Fibroblast of skin of back (primary cell): ENCODE measurements around the gene CFAP410. TPM values are rescaled to one million over a fixed set of nuclear protein-coding genes. Genes with fewer than 3 reads are reported as not detected.

Experiments used
- DNase-seq: peaks from one replicate; pipeline ENCODE4 v3.0.0-alpha.2; 2013
- polyA plus RNA-seq, 2 experiments: library from polyadenylated mRNA; unstranded; fragments of 120-200 nt; gene quantifications; one replicate each; pipeline ENCODE4 v1.2.1, GENCODE V29; 2013; ENCODE audit not compliant: insufficient read length in 2 of 2

The CFAP410 gene
- 16.8 TPM for polyA plus RNA-seq (2013, experiment 1 of 2; ENCODE audit: insufficient read length)
- polyA plus RNA-seq (2013, experiment 2 of 2; ENCODE audit: insufficient read length): 18.4 TPM

- DNase-seq: peak; percentile 92
Observed at GRCh38 chr21:44338971-44339910, at the start of gene CFAP410. Gene CFAP410, minus strand, starts transcription at chr21:44339390. Its CDS starts 196 bp downstream, at chr21:44339194.

- no peak for DNase-seq
Observed at GRCh38 chr21:44384968-44385367, 45.8 kb upstream of the CFAP410 start.

- no peak for DNase-seq
Observed at GRCh38 chr21:44383216-44383615, 44.0 kb upstream of the CFAP410 start.

GRCh38 chr21:44382536-44382935, 43.3 kb upstream of the CFAP410 start:
- DNase-seq: no peak

GRCh38 chr21:44381874-44382273, 42.7 kb upstream of the CFAP410 start:
- no peak for DNase-seq

- no peak for DNase-seq
Observed at GRCh38 chr21:44380876-44381275, 41.7 kb upstream of the CFAP410 start.

- DNase-seq: no peak
Observed at GRCh38 chr21:44379991-44380865, 41.0 kb upstream of the CFAP410 start.

GRCh38 chr21:44379515-44379848, 40.3 kb upstream of the CFAP410 start:
- no peak for DNase-seq

- DNase-seq: no peak
Observed at GRCh38 chr21:44378646-44379514, 39.7 kb upstream of the CFAP410 start.

- DNase-seq: no peak
Observed at GRCh38 chr21:44377922-44378645, 38.9 kb upstream of the CFAP410 start.

- DNase-seq: no peak
Observed at GRCh38 chr21:44377201-44377921, 38.2 kb upstream of the CFAP410 start.

GRCh38 chr21:44376606-44377005, 37.4 kb upstream of the CFAP410 start:
- no peak for DNase-seq

GRCh38 chr21:44375761-44376241, 36.6 kb upstream of the CFAP410 start:
- no peak for DNase-seq

GRCh38 chr21:44375281-44375651, 36.1 kb upstream of the CFAP410 start:
- no peak for DNase-seq

- DNase-seq: no peak
Observed at GRCh38 chr21:44374601-44375280, 35.6 kb upstream of the CFAP410 start.

- DNase-seq: no peak
Observed at GRCh38 chr21:44372616-44373015, 33.4 kb upstream of the CFAP410 start.

GRCh38 chr21:44371596-44371995, 32.4 kb upstream of the CFAP410 start:
- no peak for DNase-seq

GRCh38 chr21:44370786-44371410, 31.7 kb upstream of the CFAP410 start:
- DNase-seq: no peak

GRCh38 chr21:44370027-44370735, 31.0 kb upstream of the CFAP410 start:
- DNase-seq: peak; percentile 36
